ENCODE results near the gene ZBED1. TPM values are rescaled to one million over a fixed set of nuclear protein-coding genes. Genes with fewer than 3 reads are reported as not detected.

The ZBED1 gene
- polyA plus RNA-seq, 1 donor = 35.9 TPM

DNA sequence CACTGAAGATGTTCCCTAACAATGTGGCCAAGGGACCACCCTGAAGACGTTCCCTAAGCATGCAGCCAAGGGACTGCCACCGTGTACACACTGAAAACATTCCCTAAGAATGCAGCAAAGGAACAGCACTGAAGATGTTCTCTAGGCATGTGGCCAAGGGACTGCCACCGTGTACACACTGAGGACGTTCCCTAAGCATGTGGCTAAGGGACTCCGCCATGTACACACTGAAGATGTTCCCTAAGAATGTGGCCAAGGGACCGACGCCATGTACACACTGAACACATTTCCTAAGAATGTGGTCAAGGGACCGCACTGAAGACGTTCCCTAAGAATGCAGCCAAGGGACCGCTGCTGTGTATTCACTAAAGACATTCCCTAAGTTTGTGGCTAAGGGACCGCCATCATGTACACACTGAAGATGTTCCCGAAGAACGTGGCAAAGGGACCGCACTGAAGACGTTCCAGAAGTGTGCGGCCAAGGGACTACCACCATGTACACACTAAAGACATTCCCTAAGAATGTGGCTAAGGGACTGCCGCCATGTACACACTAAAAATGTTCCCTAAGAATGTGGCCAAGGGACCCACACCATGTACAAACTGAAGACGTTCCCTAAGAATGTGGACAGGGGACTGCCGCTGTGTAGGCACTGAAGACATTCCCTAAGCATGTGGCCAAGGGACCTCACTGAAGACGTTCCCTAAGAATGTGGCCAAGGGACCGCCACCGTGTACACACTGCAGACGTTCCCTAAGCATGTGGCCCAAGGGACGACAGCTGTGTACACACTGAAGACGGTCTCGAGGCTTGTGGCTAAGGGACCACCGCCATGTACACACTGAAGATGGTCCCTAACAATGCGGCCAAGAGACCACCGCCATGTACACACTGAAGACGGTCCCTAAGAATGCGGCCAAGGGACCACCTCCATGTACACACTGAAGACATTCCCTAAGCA lies 54.8 kb downstream of the ZBED1 start:
- no peak for DNase-seq
- Histone ChIP-seq H3K4me1 (ENCODE audit: control insufficient read depth, insufficient read depth, low read length) (no peaks in the 10 kb centered on the region), H3K9me3 (ENCODE audit: control insufficient read depth, low read depth, low read length) (no peaks in the 10 kb centered on the region), H3K36me3 (ENCODE audit: control insufficient read depth, insufficient read depth, low read length) (peaks cover 6% of the 10 kb centered on the region), H3K4me3 (ENCODE audit: low read length) (no peak overlapping the region), H3K27ac (ENCODE audit: low read length) (no peak overlapping the region), H3K27me3 (ENCODE audit: control insufficient read depth, insufficient read depth, low read length) (no peaks in the 10 kb centered on the region)
- 100% methylated on average over 3 of the region's 31 CpGs for WGBS (ENCODE audit: insufficient coverage, low lambda C conversion rate)

DNA sequence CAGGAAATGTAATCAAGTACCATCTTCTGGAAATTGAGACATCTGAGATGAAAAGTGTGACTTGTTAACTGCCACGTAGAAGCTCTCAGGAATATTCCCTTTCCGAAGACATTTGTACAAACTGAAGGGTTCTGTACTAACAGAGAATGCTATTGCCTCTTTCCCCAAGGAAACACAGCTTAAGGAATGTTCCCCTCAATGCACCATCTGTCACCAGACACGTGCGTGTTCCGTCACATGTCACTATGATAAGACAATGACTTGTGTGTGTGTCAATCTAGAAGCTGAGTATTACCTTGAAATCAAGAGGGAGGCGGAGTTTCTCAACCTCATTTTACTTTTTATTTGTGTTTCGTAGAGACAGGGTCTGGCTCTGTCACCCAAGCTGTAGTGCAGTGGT lies 58.1 kb downstream of the ZBED1 start:
- peak in 1 of 2 donors; percentile 48 for DNase-seq
- H3K4me3 ChIP-seq (ENCODE audit: low read length) = no peak overlapping the region
- H3K36me3 ChIP-seq (ENCODE audit: control insufficient read depth, insufficient read depth, low read length) = peaks cover 14% of the 10 kb centered on the region
- H3K27ac ChIP-seq (ENCODE audit: low read length) = no peak overlapping the region
- WGBS (ENCODE audit: insufficient coverage, low lambda C conversion rate) = no CpG with 5 or more reads among the region's 7 CpGs
- no peaks in the 10 kb centered on the region for H3K27me3 ChIP-seq (ENCODE audit: control insufficient read depth, insufficient read depth, low read length)
- no peaks in the 10 kb centered on the region for H3K9me3 ChIP-seq (ENCODE audit: control insufficient read depth, low read depth, low read length)
- H3K4me1 ChIP-seq (ENCODE audit: control insufficient read depth, insufficient read depth, low read length) = no peaks in the 10 kb centered on the region

DNA sequence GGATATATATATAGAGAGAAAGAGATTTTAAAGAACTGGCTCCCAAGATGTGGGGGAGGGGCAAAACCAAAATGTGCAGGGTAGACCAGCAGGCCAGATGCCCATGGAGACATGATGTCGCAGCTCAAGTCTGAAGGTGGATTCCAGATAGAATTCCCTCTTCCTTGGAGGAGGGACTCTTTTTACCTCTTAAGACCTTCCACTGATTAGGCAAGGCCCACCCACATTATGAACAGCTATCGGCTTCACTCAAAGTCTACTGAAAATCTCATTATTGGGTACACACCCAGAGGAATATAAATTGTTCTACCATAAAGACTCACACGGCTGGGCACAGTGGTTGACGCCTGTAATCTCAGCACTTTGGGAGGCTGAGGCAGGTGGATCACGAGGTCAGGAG lies 59.3 kb downstream of the ZBED1 start:
- no peak overlapping the region for H3K27ac ChIP-seq (ENCODE audit: low read length)
- H3K27me3 ChIP-seq (ENCODE audit: control insufficient read depth, insufficient read depth, low read length) = no peaks in the 10 kb centered on the region
- H3K4me3 ChIP-seq (ENCODE audit: low read length) = no peak overlapping the region
- no peaks in the 10 kb centered on the region for H3K4me1 ChIP-seq (ENCODE audit: control insufficient read depth, insufficient read depth, low read length)
- WGBS (ENCODE audit: insufficient coverage, low lambda C conversion rate) = no CpG with 5 or more reads among the region's 5 CpGs
- no peaks in the 10 kb centered on the region for H3K9me3 ChIP-seq (ENCODE audit: control insufficient read depth, low read depth, low read length)
- no peak for DNase-seq
- peaks cover 9% of the 10 kb centered on the region for H3K36me3 ChIP-seq (ENCODE audit: control insufficient read depth, insufficient read depth, low read length)

DNA sequence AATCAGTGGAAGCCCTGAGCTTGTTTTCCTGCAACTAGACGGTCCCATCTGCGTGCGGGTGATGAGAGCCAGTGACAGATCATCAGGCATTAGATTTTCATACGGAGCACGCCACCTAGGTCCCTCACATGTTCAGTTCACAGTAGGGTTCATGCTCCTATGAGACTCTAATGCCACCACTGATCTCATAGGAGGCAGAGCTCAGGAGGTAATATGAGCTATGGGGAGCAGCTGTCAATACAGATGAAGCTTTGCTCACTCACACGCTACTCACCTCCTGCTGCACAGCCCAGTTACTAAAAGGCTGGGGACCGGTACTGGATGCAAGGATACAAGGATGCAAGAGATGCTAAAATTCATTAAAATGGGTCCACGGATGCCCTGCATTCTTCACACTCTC lies 61.2 kb downstream of the ZBED1 start:
- Histone ChIP-seq H3K9me3 (ENCODE audit: control insufficient read depth, low read depth, low read length) (no peaks in the 10 kb centered on the region), H3K36me3 (ENCODE audit: control insufficient read depth, insufficient read depth, low read length) (peaks cover 9% of the 10 kb centered on the region), H3K4me1 (ENCODE audit: control insufficient read depth, insufficient read depth, low read length) (no peaks in the 10 kb centered on the region), H3K27me3 (ENCODE audit: control insufficient read depth, insufficient read depth, low read length) (no peaks in the 10 kb centered on the region), H3K4me3 (ENCODE audit: low read length) (no peak overlapping the region), H3K27ac (ENCODE audit: low read length) (no peak overlapping the region)
- no CpG with 5 or more reads among the region's 8 CpGs for WGBS (ENCODE audit: insufficient coverage, low lambda C conversion rate)
- DNase-seq = no peak

Other genes with a start within 250 kb of the ZBED1 start
- gene DHRSX, start within 50 bp of the ZBED1 start, polyA plus RNA-seq = 17.9 TPM
- 229 TPM for gene CD99, start 190.3 kb upstream of the ZBED1 start, polyA plus RNA-seq